Liver (tissue), 9 donors: ENCODE measurements around the gene STT3B. TPM values are rescaled to one million over a fixed set of nuclear protein-coding genes. Genes with fewer than 3 reads are reported as not detected.

Source experiments
- DNase-seq: peaks from one replicate; pipeline ENCODE4 v3.0.0-alpha.2; 2017; ENCODE audit warnings: low spot score
- H3K27ac ChIP-seq, 2 donors: one replicate each; pipeline ENCODE4 v1.7.0; 2013; ENCODE audit warnings: inconsistent platforms in 2 of 2, low read length in 2 of 2, control low read depth in 1 of 2, low read depth in 1 of 2, mild to moderate bottlenecking in 1 of 2
- H3K27me3 ChIP-seq, 4 donors: one replicate each; pipeline versions ENCODE4 v1.6.1 to v1.7.0; 2013; ENCODE audit warnings: low read length in 3 of 4, inconsistent platforms in 1 of 4, mild to moderate bottlenecking in 1 of 4, moderate library complexity in 1 of 4; ENCODE audit not compliant: control insufficient read depth in 4 of 4, insufficient read depth in 4 of 4
- H3K36me3 ChIP-seq, 4 donors: one replicate each; pipeline versions ENCODE4 v1.6.1 to v1.7.0; 2013; ENCODE audit warnings: low read length in 3 of 4, mild to moderate bottlenecking in 3 of 4, low read depth in 1 of 4, moderate library complexity in 1 of 4; ENCODE audit not compliant: control insufficient read depth in 4 of 4, insufficient read depth in 3 of 4
- H3K4me1 ChIP-seq, 4 donors: one replicate each; pipeline versions ENCODE4 v1.6.1 to v1.7.0; 2013; ENCODE audit warnings: low read length in 3 of 4, mild to moderate bottlenecking in 3 of 4, moderate library complexity in 1 of 4; ENCODE audit not compliant: control insufficient read depth in 4 of 4, insufficient read depth in 4 of 4
- H3K4me3 ChIP-seq, 3 donors: one replicate each; pipeline versions ENCODE4 v1.6.1 to v1.7.0; 2013; ENCODE audit warnings: low read length in 3 of 3, control low read depth in 1 of 3, low read depth in 1 of 3, mild to moderate bottlenecking in 1 of 3
- H3K9ac ChIP-seq, 2 donors: one replicate each; pipeline ENCODE4 v1.7.0; 2013; ENCODE audit warnings: low read length in 2 of 2, mild to moderate bottlenecking in 2 of 2, moderate library complexity in 2 of 2, control low read depth in 1 of 2, low read depth in 1 of 2
- H3K9me3 ChIP-seq, 4 donors: one replicate each; pipeline versions ENCODE4 v1.6.1 to v1.7.0; 2013; ENCODE audit warnings: low read length in 3 of 4; ENCODE audit not compliant: control insufficient read depth in 4 of 4
- FOXA1 ChIP-seq: IDR thresholded peaks from 2 replicates; pipeline ENCODE4 v1.6.1; 2016; ENCODE audit warnings: antibody characterized with exemption
- FOXA2 ChIP-seq: IDR thresholded peaks from 2 replicates; pipeline ENCODE4 v1.6.1; 2016; ENCODE audit warnings: antibody characterized with exemption
- GABPA ChIP-seq, 2 donors: IDR thresholded peaks in 1 of 2; conservative IDR thresholded peaks in 1 of 2; 2 replicates each; pipeline ENCODE4 v1.6.1; 2016; ENCODE audit warnings: antibody characterized with exemption in 2 of 2, mild to moderate bottlenecking in 1 of 2, moderate library complexity in 1 of 2
- HNF4A ChIP-seq, 2 donors: conservative IDR thresholded peaks; 2 replicates each; pipeline ENCODE4 v1.6.1; 2016; ENCODE audit warnings: antibody characterized with exemption in 2 of 2, mild to moderate bottlenecking in 2 of 2
- JUND ChIP-seq, 2 donors: IDR thresholded peaks; 2 replicates each; pipeline ENCODE4 v1.6.1; 2016; ENCODE audit warnings: antibody characterized with exemption in 2 of 2
- NR2F2 ChIP-seq: IDR thresholded peaks from 2 replicates; pipeline ENCODE4 v1.6.1; 2016; ENCODE audit warnings: antibody characterized with exemption
- RXRA ChIP-seq, 2 donors: IDR thresholded peaks; 2 replicates each; pipeline ENCODE4 v1.6.1; 2017 to 2018; ENCODE audit warnings: antibody characterized with exemption in 2 of 2, mild to moderate bottlenecking in 1 of 2
- TAF1 ChIP-seq: conservative IDR thresholded peaks from 2 replicates; pipeline ENCODE4 v1.6.1; 2016; ENCODE audit warnings: antibody characterized with exemption, mild to moderate bottlenecking
- WGBS: extraction: QIAGEN DNeasy Blood & Tissue Kit; methylation state at CpG from one replicate; pipeline ENCODE4 v1.1.7; 2013; 5-methylcytosine and 5-hydroxymethylcytosine counted together
- polyA plus RNA-seq, 2 donors: library from polyadenylated mRNA; stranded (reverse) in 1 of 2; unstranded in 1 of 2; fragments of 200-250 nt in 1 of 2; fragments of >200 nt in 1 of 2; fragmentation: Nextera tagmentation in 1 of 2; extraction: Ambion mirVana in 1 of 2; gene quantifications; one replicate each; pipeline versions ENCODE4 v1.2.1 to v1.2.3, GENCODE V29; 2013 to 2015
- total RNA-seq, 2 donors: library from RNA; depleted of rRNA; stranded (reverse); fragments of >200 nt; gene quantifications; one replicate each; pipeline ENCODE4 v1.2.3, GENCODE V29; 2014
- TF ChIP-seq, protein P1 (sequence below): IDR thresholded peaks from 2 replicates; pipeline ENCODE4 v1.6.1; 2016; ENCODE audit warnings: antibody characterized with exemption
- TF ChIP-seq, protein P2 (sequence below): IDR thresholded peaks from 2 replicates; pipeline ENCODE4 v1.6.1; 2016; ENCODE audit warnings: antibody characterized with exemption
- TF ChIP-seq, protein P3 (sequence below): fragments of 150-350 bp; IDR thresholded peaks from 2 replicates; pipeline ENCODE4 v1.5.1; 2017; ENCODE audit warnings: improper control_type of control experiment, low read depth, low read length; ENCODE audit not compliant: missing input control
- TF ChIP-seq, protein P4 (sequence below): IDR thresholded peaks from 2 replicates; pipeline ENCODE4 v1.6.1; 2016; ENCODE audit warnings: antibody characterized with exemption, mild to moderate bottlenecking
- TF ChIP-seq, protein P5 (sequence below): IDR thresholded peaks from 2 replicates; pipeline ENCODE4 v1.6.1; 2016; ENCODE audit warnings: antibody characterized with exemption
- donor health status: healthy.
- donor health status: healthy.
- donor health status: healthy.
- donor health status: healthy.
- donor health status: healthy.

Gene STT3B
- total and polyA plus RNA-seq, 4 donors, result 23.9 to 128 (median 85.5) TPM

DNA sequence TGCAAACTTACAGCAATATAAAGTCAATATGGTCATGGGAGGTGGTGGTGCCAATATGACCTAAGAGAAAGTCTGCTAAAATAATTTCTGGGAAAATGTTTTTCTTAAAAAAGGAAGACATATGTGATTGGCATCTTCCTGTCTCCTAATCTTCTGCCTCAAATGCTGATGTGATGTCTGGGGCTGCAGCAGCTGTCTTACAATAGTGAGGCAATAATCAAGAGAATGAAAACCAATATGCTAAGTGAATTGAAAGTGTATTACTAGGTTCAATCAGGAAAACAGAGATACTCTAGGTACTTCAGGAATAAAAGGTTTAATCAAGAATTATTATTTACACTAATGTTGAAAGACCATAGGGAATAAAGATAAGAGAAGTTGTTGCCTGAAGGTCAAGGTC, 7.2 kb upstream of the STT3B start (continued):
- TF ChIP-seq, protein P1, sequence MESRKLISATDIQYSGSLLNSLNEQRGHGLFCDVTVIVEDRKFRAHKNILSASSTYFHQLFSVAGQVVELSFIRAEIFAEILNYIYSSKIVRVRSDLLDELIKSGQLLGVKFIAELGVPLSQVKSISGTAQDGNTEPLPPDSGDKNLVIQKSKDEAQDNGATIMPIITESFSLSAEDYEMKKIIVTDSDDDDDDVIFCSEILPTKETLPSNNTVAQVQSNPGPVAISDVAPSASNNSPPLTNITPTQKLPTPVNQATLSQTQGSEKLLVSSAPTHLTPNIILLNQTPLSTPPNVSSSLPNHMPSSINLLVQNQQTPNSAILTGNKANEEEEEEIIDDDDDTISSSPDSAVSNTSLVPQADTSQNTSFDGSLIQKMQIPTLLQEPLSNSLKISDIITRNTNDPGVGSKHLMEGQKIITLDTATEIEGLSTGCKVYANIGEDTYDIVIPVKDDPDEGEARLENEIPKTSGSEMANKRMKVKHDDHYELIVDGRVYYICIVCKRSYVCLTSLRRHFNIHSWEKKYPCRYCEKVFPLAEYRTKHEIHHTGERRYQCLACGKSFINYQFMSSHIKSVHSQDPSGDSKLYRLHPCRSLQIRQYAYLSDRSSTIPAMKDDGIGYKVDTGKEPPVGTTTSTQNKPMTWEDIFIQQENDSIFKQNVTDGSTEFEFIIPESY, result no peak
- TF ChIP-seq JUND (IDR thresholded peaks at IDR 0.05) (no peak), NR2F2 (no peak)
- TF ChIP-seq, protein P2, sequence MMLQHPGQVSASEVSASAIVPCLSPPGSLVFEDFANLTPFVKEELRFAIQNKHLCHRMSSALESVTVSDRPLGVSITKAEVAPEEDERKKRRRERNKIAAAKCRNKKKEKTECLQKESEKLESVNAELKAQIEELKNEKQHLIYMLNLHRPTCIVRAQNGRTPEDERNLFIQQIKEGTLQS, result no peak

DNA sequence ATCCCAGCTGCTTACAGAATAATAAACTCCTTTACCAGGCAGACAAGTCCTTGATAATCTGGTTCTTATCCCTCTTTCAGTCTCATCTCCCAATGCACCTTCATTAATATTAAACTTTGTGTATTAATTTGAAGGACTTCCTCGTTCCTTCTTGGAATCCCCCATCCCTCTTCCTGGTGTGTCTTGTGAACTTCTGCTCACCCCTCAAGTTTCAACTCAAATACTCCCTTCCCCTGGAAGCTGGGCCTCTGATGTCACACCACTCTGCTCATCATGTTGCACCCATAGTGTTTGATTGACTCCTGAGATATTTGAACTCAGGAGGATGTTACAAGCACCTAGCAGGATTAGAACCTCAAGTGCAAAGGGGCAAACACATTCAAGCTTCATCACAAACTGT, 3.3 kb upstream of the STT3B start:
- H3K9ac ChIP-seq, result no peak overlapping the region
- H3K9me3 ChIP-seq, result no peaks in the 10 kb centered on the region
- 41% methylated on average over 1 of the region's 1 CpG for WGBS
- H3K27me3 ChIP-seq, result no peaks in the 10 kb centered on the region
- DNase-seq, result no peak
- no peak overlapping the region for H3K27ac ChIP-seq
- peaks cover 0 to 8% (median 5%) of the 10 kb centered on the region in 4 donors for H3K4me1 ChIP-seq
- TF ChIP-seq RXRA (IDR thresholded peaks at IDR 0.05) (no peak), HNF4A (conservative IDR thresholded peaks at IDR 0.05) (no peak), NR2F2 (no peak), GABPA (IDR thresholded peaks at IDR 0.05 in 1 of 2, conservative IDR thresholded peaks at IDR 0.05 in 1 of 2) (no peak)
- TF ChIP-seq, protein P3, sequence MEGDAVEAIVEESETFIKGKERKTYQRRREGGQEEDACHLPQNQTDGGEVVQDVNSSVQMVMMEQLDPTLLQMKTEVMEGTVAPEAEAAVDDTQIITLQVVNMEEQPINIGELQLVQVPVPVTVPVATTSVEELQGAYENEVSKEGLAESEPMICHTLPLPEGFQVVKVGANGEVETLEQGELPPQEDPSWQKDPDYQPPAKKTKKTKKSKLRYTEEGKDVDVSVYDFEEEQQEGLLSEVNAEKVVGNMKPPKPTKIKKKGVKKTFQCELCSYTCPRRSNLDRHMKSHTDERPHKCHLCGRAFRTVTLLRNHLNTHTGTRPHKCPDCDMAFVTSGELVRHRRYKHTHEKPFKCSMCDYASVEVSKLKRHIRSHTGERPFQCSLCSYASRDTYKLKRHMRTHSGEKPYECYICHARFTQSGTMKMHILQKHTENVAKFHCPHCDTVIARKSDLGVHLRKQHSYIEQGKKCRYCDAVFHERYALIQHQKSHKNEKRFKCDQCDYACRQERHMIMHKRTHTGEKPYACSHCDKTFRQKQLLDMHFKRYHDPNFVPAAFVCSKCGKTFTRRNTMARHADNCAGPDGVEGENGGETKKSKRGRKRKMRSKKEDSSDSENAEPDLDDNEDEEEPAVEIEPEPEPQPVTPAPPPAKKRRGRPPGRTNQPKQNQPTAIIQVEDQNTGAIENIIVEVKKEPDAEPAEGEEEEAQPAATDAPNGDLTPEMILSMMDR, result no peak
- TF ChIP-seq, protein P4, sequence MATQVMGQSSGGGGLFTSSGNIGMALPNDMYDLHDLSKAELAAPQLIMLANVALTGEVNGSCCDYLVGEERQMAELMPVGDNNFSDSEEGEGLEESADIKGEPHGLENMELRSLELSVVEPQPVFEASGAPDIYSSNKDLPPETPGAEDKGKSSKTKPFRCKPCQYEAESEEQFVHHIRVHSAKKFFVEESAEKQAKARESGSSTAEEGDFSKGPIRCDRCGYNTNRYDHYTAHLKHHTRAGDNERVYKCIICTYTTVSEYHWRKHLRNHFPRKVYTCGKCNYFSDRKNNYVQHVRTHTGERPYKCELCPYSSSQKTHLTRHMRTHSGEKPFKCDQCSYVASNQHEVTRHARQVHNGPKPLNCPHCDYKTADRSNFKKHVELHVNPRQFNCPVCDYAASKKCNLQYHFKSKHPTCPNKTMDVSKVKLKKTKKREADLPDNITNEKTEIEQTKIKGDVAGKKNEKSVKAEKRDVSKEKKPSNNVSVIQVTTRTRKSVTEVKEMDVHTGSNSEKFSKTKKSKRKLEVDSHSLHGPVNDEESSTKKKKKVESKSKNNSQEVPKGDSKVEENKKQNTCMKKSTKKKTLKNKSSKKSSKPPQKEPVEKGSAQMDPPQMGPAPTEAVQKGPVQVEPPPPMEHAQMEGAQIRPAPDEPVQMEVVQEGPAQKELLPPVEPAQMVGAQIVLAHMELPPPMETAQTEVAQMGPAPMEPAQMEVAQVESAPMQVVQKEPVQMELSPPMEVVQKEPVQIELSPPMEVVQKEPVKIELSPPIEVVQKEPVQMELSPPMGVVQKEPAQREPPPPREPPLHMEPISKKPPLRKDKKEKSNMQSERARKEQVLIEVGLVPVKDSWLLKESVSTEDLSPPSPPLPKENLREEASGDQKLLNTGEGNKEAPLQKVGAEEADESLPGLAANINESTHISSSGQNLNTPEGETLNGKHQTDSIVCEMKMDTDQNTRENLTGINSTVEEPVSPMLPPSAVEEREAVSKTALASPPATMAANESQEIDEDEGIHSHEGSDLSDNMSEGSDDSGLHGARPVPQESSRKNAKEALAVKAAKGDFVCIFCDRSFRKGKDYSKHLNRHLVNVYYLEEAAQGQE, result no peak
- no peak overlapping the region for H3K4me3 ChIP-seq
- H3K36me3 ChIP-seq, result no peaks in the 10 kb centered on the region

DNA sequence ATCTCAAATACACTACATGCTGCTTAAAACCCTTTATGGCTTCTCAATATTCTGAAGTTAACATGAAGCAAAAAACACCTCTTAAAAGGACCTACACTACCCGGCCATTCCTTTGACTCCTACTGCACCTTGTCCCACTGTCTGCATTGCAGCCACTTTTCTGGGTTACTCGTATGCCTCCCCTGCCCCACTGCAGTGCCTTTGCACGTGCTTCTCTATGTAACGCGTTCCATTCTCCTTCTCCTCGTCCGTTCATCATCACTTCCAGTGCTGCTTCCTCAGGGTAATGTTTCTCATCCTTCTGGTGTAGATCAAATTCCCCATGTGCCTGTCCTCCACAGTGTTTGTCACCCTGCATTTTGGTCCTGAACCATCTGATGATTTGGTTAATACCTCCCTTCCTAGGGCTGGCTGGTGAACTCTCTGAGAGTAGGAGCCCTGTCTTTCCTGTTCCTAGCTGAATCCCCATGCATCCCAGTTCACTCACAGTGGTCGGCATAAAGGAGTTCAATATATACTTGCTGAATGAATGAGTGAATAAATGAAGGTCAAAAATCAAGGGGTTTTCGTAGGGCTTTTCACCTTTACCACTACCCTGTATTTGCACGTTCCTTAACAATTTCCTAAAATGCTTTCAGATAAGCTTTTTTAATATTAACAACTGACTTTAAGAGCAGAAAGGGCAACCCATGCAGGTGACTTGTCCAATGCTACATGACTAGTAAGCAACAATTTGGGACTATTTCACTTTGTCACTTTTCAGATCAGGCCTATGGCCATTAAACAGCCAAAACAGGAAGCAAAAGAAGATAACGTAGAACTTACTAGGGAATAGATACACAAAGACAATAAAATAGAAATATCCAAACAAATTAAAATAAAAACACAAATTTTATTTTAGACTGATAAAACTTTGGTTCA, 2.4 kb upstream of the STT3B start:
- peak overlapping the region in 1 of 3 donors; percentile 70 for H3K4me3 ChIP-seq
- H3K27me3 ChIP-seq, result no peaks in the 10 kb centered on the region
- peak overlapping the region; percentile 79 to 89 for H3K9ac ChIP-seq
- DNase-seq, result no peak
- TF ChIP-seq FOXA2, result no peak
- no peak for TF ChIP-seq RXRA (IDR thresholded peaks at IDR 0.05)
- TF ChIP-seq, protein P2, result no peak
- TF ChIP-seq, protein P1, result no peak
- TF ChIP-seq, protein P3, result no peak
- TF ChIP-seq, protein P5, sequence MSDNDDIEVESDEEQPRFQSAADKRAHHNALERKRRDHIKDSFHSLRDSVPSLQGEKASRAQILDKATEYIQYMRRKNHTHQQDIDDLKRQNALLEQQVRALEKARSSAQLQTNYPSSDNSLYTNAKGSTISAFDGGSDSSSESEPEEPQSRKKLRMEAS, result no peak
- TF ChIP-seq FOXA1, result no peak
- no peak for TF ChIP-seq TAF1
- no peak overlapping the region for H3K27ac ChIP-seq
- no peaks in the 10 kb centered on the region for H3K9me3 ChIP-seq
- WGBS, result 92% methylated on average over 11 of the region's 11 CpGs
- peaks cover under 1 to 12% (median 6%) of the 10 kb centered on the region in 4 donors for H3K4me1 ChIP-seq
- no peaks in the 10 kb centered on the region for H3K36me3 ChIP-seq
